GM18511 (cell line): ENCODE data around the gene FAM13A.
"Not testable (repeated sequence)": the region's sequence is repeated elsewhere in the genome, so short reads cannot be mapped to it uniquely, and the experiment has no call there.

ENCODE experiments used
- ATAC-seq: cut with Tn5 transposase; IDR thresholded peaks from one replicate; pipeline ENCODE4 v1.9.1; 2021; ENCODE audit warnings: mild to moderate bottlenecking, moderate library complexity; ENCODE audit not compliant: unreplicated experiment

The FAM13A gene

DNA sequence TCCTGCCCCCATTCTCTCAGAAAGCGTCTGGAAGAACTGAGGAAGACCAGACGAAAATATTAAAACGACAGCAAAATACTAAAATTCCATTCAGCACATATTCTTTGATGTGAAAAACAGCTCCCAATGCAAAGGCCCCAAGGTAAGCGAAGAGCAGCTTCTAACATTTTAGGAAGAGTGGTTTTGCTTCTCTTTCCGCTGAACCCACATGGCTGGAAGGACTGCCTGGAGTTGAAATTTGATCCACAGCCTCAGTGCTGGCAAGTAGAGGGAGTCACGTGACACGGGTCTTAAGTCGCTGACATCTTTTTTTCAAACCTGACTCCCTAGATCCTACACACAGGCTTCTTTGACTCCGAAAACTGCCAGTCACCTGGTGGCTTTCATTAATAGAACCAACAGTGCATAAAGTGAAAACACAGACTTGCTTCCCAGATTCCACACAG lies at the start of gene FAM13A:
Gene FAM13A (minus strand): TSS at position 233 of the 446 bp plus-strand sequence. CDS start 221 bp downstream, at position 12.
- ATAC-seq, result peak; percentile 68

DNA sequence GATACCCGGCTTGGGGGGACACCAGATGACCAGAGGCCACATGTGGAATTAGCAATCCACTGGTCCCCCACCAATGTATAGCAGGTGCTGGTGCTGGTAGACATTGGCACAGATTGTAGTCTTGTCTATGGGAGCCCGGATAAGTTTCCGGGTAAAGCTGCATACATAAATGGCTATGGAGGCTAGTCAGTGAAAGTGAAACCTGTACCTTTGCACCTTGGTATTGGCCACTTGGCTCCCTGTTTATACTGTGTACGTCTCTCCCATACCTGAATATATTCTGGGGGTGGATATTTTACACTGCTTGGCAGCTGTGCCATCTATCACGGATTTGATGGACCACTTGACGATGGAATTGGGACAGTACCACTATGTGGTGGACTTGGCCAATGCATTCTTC lies 48.7 kb upstream of the FAM13A start:
- ATAC-seq, result no peak

DNA sequence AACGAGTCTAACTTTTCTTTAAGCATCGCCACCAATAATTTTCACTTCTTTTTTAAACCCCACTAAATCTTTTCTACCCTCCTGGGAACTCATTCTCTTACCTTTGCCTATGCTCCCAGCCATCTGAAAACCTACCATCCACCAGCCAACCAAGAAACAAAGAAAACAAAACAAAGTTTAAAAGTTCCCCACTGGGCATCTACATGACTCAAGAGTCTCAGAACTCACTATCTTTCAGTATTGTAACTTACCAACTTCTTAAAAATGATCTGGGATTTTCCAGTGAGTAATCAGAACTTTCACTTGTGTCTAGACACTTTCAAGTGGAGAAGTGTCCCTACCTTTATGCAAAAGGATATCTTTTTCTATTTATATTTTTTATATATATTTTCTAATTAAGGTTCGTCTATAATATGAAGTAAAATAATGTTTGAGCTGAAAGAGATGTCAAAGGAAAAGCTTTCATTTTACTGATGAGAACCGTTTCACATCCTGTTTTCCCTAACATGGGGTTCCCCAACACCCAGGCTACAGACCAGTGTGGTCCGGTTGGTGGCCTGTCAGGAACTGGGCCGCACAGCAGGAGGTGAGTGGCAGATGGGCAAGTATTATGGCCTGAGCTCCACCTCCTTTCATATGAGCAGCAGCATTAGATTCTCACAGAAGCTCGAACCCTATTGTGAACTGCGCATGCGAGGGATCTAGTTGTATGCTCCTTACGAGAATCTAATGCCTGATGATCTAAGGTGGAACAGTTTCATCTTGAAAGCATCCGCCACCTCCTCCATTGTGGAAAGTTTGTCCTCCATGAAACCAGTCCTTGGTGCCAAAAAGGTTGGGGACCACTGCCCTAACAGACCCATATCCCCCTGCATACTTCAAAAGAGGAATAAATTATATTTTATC lies 44.5 kb upstream of the FAM13A start:
- peak; percentile 94 for ATAC-seq

DNA sequence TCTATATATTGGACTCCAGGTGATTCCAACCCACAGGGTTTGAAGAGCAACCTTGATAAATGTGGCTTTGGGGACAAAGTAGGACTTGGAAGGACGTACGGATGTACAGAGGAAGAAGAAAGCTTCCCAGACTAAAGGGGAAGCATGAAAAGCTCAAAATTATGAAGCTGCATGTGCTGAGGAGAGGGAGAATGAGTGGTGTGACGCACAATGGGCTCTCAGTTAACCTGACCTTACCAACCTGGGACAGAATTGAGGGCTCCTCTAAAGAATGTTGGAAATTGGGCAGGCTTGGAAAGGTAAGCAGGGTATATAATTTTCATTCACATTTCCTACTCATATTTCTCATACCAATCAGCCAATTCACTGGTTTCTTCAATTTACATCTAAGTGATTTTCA lies 43.9 kb upstream of the FAM13A start:
- peak; percentile 22 for ATAC-seq

DNA sequence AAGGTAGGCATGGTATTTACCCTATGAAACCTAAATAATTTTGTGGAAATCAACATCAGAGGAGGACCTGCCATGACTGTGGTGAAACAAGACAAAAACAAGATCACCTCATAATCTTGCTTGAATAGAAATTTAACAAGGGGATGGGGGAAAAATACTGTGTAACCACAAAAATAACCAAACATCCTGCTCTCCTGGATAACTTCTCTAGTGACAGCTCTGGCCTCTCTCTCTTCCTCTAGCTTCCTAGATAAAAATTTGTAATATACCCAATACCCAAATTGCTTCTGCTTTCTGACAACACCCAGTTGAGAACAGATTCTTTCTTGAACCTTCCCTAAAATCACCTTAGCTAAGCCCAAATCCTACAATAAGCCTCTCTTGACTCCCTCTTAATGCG lies 42.5 kb upstream of the FAM13A start:
- ATAC-seq, result no peak

DNA sequence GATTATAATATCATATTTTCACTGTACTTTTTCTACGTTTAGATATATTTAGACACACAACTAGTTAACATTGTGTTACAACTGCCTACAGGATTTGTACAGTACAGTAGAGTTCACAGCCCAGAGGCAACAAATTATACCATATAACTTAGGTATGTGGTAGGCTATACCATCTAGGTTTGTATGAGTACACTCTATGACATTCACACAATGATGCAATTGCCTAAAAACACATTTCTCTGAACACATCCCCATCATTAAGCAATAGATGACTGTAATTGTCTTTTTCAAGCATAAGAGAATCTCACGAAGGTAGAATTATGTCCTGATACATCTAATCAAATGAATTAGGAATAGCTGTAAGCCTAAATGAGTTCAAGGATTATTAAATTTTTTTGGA lies 42.0 kb upstream of the FAM13A start:
- ATAC-seq, result no peak

DNA sequence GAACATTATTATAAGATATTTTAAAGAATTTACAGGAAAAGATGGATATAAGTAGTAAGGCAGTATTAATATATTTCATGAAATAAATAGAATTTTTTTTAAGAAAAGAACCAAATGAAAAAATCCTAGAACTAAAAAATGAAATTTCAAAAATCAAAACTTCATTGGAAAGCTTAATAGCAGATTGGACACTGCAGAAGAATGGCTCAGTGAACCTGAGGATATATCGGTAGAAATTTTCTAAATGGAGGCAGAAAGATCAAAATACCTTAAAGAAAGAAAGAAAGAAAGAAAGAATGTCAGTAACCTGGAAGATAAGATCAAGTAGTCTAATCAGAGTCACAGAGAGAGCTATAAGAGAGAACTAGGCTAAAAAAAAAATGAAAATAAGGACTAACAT lies 21.3 kb upstream of the FAM13A start:
- no peak for ATAC-seq

DNA sequence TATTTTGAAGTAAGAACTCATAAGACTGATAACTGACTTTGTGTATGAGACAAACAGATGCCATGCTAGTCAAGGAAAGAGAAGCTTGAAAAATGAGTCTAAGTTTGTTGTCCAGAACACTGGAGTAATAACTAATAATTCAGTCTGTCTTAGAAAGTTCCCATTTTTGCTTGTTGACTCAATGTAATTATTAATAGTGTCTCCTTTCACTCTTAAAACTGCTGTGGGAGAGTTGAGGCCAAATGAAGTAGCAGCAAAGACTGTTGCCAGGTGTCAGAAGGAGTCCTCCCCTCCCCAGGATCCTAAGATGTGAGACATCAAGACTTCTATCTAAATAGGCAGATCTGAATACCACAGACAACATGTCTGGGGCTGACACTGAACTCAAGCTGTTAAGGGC lies 20.8 kb upstream of the FAM13A start:
- ATAC-seq, result no peak

DNA sequence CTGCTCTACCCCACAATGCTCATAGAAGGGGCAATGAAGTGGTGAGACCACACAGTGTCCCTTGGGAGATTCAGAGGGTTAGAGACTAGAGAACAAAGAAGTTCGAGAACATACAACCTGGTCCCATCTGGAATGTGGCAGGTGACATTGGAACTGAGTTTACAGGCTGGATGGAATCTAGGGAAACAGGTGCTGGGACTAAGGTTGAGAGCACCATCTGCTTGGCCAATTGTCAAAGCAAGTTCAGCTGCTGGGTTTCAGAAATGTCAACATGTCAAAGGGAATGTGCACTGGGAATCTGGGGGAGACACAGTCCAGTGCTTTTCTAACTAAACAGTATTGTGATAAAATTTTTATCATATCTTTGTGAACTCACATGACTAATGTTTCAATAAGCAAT lies 15.9 kb upstream of the FAM13A start:
- no peak for ATAC-seq

DNA sequence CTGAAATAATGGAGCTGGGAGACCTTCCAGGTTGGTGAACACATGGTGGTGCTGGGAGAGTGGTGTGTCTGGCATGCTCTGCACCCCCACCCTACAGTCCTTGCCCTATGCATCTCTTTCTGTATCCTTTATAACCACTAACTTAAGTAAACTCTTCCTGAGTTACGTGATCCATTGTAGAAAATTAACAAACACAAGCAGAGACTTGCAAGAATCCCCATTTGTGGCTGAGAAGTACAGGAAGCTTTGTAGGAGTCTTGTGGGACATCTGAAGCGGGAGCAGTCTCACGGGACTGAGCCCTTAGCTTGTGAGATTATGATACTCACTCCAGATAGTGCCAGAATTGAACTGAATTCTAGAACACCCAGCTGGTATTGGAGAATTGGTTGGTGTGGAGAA lies 14.3 kb upstream of the FAM13A start:
- ATAC-seq, result no peak

DNA sequence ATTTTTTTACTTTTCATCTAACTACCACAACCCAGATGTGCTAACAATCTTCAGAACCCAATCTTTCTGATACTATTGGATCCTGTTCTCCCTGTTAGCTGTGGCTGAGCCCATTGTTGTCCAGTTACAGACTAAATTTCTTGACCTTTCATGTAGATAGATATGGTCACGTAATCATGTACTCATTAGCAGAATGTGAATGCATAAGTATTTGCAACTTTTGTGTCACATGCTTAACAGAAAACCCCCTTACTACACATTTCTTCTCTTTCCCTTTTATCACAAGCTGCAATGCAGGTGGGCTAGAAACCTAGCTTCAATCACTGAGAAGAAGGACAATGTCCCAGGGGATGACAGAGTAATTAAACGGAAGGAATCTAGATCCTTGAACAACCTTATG lies 13.1 kb upstream of the FAM13A start:
- peak; percentile 65 for ATAC-seq

DNA sequence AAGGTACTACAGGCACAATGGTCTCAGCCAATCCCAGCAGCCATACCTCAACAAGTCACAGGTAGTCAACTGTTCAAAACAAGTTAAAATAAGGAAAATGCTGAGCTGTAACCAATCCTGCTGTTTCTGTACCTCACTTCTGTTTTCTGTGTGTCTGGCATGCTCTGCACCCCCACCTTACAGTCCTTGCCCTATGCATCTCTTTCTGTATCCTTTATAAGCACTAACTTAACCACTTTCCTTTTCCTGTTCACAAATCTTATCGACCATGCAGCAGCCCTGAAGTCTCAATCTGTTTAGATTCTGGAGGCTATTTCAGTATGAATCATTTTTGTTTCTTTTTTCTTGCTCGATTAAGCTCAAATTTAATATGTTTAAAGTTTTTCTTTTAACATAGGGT lies 12.5 kb upstream of the FAM13A start:
- ATAC-seq, result peak; percentile 89

DNA sequence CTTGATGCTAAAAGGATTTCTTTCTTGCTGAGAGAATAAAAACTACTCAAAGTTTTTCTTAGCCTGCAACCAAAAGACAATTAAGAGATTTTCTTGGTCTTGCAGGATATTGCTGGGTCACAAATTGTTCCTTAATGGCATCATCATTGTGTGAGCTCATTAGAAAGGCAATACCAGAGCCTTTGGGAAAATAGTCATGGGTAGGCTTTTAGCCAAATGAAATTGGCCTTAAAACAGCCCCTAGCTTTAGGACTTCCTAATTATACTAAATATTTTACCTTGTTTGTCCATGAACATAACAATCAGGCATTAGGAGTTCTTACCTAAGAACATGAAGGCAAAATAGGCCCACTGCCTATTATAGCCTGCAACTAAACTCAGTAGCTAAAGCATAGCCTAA lies 10.4 kb upstream of the FAM13A start:
- ATAC-seq, result no peak

DNA sequence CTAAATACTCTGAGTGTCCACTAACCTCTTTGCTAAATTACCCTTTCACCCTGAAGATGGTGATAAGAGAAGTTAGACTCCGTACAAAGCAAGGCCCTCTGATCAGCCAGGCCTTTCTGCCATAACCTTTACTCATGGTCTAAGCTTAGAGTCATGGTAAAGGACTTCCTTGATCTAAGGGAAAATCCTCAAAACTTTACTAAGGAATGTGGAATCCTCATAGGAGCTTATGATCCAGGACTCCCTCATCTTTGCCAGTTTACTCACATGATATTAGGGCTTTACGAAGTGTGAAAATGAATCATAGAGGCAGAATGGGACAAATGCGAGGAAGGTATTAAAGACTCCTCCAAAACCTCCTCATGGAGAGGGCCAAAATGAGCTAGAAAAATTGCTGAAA lies 7.9 kb upstream of the FAM13A start:
- ATAC-seq, result no peak

DNA sequence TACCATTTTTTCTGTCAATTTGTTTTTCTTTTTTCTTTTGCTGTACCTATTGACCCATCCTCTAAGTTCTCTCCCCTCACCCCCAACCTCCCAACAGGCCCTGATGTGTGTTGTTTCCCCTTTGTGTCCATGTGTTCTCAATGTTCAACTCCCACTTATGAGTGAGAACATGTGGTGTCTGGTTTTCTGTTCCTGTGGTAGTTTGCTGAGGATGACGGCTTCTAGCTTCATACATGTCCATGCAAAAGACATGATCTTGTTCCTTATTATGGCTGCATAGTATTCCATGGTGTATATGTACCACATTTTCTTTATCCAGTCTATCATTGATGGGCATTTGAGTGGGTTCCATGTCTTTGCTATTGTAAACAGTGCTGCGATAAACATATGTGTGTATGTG lies 859 bp upstream of the FAM13A start:
- ATAC-seq, result not testable (repeated sequence)

DNA sequence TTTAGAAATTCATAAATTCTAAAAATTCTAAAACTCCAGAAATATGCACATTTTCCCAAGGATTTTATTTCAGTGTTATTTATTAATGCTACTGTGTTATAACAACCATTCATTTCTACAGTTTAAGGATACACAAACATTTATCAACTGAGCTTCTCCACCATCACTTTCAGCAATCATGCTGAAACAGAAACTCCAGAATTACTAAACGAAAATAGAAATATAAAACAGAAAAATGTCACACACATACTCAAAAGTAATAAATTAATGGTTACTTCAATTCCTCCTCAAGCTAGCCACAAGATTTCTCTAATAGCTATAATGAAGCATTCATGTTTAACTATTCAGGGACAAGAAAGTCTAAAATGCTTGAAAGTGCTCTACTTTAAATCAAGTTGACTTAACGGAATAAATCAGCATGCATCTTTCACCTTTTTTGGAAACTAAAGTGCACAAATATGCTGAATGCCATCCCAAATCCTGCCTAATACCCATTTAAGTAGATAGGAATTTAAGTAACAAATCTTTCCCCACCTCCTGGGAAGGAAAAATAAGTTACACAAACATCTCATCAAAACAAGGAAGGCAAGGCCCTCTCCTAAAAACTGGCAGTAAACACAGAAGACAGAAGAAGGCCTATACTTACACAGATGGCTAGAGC lies 563 bp downstream of the FAM13A start:
- peak; percentile 45 for ATAC-seq

DNA sequence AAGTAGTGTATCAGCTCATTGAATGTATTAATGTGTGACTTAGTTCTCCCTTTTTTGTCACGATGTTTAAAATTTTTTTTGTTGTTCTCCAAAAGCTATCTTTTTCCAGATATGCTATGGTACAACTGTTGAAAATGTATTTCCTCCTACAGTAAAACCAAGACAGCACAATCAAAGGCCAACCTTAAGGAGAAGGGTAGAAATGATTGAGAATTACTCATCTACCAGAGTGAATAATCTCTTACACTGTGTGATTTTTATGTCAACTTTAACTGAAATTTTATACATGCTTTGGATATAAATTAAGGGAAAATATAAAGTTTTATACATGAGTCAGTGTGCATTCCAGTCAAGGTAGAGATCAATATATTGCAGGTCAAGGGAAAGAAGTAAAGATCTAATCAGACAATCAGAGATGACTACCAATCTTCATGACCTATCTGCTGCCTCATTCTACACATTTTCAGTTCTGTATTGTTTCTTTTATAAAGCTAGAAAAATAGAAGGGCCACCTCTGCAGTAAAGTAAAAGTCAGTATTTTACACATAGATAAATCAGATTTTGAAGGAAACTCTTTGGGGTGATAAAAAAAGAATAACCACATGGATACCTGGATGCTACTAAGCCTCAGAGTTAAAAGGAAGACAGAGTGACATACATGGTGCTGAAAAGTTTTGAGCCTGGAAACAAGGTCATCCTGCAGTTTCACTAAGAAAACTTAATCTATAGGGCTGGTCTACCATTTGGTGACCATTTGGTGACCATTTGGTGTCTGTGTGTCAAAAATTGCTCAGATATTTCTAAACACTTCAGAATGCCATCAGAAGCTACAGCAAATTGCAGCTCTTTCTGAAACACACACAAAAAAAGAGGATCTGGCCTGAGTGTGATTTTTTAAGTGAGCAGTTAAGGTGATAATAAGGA lies 1.6 kb downstream of the FAM13A start:
- peak; percentile 38 for ATAC-seq

DNA sequence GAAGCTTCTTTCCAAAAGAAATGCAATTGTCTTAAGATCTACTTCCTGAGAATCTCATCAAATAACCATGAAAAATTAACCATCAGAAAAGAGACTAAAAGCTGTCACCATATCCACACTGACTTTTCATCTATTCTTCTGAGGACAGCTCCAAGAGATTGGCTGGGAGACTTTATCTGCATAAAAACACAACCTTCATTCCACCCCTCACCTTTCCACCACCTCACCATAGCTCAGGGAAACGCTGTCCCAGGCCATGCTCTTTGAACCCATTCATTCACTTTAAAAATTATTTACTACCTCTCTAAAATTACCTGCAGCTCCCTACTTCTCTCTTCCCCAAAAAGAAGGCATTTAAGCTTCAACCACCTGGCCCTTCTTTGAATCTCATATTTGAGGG lies 2.4 kb downstream of the FAM13A start:
- ATAC-seq, result no peak

DNA sequence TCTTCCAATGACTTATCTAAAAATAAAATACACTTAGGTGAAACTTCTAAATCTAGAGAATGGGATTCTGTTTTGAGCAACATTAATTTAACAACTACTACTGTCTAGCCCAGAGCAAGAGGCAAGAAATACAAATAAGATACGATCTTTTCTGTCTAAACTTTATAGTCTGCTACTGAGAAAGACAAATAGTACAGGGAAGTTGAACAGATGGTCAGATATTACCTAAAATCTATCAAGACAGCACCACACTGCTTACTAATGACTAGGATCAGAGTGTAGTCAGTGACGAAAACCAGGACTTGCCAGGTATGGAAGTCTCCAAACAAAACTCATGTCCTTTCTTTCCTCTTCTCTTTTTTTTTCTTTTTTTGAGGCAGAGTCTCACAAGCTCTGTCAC lies 7.1 kb downstream of the FAM13A start:
- no peak for ATAC-seq

DNA sequence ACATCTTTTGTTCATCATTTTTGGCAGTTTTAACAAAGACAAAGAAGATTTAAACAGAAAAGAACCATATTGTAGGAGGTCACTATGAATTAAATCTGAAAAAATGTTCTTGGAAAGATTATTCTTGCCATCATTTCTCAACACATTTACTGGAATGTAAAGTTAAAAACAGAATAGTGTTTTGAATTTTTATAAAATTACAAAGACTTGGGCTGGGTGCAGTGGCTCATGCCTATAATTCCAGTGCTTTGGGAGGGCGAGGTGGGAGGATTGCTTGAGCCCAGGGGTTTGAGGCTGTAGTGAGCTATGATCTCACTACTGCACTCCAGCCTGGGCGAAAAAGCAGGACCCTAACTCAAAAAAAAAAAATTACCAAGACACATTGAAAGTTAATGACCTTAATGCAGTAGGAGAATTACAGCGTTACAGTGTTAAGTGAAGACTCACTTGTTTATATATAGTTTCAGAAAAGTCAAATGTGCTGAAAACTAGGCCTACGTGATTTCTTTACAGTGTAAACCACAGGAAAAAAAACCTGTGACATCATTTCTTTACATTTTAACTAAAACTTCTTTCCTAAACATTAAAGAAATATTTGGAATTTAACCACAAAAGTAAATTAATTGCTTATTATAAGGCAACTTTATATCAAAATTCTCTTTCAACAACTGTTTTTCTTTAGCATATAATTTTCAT lies 7.9 kb downstream of the FAM13A start:
- ATAC-seq, result no peak
